KG1 (cell line): ENCODE results near the gene PALLD.

Experiments used
- DNase-seq: peaks from one replicate; lab custom pipeline; 2025; lab: John Stamatoyannopoulos, UW

PALLD gene

DNA sequence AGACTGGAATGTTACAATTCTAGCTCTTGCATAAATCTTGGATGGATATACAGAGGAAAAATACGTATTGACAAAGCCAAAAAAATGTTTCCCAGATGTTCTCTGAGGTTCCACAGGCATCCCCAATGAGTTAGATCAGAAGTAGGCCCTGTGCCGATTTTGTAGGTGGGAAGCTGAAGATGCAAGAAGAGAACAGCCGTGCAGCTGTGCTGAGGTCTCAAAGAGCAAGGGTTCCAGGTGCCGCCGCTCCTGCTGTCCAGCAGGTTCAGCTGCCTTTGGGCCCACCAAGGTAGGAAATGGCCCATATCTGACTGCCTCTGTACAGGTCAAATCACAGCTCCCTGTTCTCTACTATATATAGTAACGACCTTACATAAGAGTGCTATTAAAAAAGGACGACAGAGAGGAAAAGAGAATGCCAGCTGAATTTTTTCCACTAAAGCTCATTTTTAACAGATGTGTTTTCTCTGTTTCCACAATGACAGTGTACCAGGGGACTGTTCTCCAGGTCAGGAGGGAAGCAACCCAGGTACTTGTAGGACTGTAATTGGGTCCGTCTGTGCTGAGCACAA lies 357.6 kb downstream of the PALLD start:
- DNase-seq: no peak

GRCh38 chr4:168856312-168856711 lies 359.5 kb downstream of the PALLD start:
- DNase-seq: no peak

DNA sequence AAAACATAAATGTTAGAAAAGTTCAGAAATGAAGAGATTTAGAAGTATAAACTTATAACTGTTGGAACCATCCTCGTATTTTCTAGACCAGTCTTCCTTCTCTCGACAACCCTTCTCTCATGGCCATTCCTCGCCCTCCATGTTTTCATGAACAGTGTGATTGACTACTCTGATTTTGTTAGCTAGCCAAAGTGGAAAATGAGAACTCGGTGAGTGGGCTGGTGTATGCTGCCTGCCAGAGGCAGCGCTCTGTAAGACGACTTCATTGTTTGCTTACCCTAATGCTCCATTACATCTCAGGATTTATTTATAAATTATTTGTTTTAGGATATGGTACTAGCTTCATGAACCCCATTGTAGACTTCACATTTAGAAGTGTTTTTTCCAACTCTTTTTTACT lies 360.2 kb downstream of the PALLD start:
- no peak for DNase-seq

DNA sequence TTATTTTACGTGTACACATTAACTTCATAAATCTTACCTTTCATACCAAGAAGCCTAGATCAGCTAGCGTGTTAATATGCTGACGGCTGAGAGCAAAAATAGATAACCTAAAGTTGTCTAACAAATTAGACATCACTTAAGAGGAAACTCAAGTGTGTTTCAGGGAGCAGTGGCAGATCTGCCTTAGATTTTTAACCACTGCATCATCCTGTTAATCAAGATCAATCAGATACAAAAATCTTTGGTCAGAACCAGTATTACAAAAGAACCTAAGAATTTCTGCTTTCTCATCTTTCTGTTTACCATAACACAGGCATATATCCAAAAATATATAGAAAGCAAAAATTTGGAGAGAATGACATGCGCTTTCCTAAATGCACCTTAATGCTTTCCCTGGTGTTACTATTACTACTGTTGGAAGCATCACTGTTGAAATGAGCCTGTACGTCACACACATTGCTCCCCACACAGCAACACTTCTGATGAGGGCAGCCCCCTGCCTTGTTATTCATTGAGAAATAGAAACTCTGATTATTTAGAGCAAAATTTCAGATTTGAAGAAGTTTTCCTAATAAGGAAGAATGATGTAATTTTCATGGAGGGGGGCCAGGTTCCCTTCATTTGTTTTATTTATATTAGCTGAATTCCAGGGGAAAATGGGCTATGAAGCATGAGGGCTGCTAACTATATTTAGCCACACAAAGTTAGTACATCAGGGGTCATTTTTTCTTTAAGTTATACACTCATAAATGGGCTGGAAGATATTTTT lies 360.9 kb downstream of the PALLD start:
- no peak for DNase-seq

- no peak for DNase-seq
Measured at GRCh38 chr4:168859100-168859499, 362.2 kb downstream of the PALLD start.

DNA sequence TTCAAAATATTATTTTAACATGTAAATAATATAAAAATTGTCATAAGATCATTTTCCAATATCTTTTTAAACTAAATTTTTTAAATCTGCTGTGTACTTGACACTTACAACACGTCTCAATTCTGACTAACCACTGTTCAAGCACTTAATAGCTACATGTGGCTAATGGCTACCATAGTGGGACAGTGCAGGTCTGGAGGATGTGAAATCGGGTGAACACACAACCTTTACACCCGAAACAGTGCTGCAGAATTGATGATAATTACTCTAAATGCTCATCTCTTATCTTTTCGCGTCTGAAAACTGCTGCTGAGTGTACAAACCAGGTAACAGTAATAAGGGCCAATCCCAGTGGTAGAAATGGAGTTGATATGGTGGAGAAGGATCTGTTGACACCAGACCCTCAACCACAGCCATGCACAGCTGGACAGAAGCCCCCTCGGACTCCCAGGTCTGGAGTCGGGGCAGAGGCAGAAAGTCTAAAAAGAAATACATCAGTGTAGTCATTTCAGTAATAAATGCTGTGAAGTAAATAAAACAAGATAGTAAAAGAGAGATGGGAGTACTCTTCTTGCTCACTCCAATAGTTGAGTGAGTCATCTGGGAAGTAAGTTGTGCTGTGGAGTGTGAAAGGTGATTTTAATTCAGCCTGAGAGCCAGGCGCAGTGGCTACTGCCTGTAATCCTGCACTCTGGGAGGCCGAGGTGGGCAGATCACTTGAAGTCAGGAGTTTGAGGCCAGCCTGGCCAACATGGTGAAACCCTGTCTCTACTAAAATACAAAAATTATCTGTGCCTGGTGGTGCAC lies 363.2 kb downstream of the PALLD start:
- DNase-seq: no peak

GRCh38 chr4:168860827-168861226 lies 364.0 kb downstream of the PALLD start:
- no peak for DNase-seq

DNA sequence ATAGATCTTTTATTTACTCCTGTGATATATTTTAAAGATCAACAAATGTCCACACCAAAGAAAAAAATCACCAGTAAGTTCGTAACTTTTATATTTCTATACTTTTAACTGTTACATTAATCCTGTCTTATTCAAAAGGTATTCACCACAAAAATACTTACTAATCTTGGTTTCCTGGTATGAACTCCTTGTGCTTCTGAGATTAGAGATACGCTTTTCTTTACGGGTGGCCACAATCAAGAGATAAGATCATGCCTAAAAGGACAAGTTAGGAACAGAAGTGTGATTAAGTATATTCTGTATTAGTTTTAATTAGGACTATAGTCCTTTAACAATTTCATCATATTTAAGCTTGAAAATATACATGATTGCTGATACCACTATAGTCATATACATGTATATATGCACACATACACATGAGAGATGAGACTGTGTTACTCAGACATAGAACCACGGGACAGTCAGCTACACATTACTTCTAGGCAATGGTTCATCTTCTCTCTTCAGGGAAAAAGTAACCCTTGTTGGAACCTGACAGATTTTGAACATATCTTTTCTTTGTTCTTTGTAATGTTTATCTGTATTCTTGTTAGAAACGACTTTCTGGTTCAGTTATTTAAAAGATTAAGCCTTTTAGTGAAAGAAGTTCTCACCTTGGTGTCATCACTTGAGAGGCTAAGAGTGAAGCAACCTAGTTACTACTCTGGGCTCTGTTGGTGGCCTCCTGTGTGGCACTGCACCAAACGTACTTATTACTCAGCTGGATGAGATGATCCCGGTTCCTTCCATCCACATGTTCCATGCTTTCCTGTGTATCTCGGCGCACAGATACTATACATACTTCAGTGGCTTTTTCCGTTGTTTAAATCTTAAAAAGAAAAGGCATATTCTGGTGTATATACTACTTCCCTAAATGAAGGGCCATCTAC lies 367.1 kb downstream of the PALLD start:
- no peak for DNase-seq

- DNase-seq: no peak
Measured at GRCh38 chr4:168864821-168865541, 368.1 kb downstream of the PALLD start.

DNA sequence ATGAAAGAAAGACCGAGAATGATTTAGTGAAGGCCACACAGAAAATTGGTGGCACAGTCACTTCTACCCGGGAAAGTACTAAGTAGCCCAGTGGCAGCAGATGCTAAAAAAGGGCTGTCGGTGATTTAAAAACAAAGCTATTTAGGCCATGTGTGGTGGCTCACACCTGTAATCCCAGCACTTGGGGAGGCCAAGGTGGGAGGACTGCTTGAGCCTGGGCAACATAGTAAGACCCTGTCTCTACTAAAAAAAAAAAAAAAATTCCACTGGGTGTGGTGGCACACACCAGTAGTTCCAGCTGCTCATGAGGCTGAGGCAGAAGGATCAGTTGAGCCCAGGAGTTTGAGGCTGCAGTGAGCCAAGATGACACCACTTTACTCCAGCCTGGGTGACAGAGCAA lies 369.0 kb downstream of the PALLD start:
- DNase-seq: no peak

DNA sequence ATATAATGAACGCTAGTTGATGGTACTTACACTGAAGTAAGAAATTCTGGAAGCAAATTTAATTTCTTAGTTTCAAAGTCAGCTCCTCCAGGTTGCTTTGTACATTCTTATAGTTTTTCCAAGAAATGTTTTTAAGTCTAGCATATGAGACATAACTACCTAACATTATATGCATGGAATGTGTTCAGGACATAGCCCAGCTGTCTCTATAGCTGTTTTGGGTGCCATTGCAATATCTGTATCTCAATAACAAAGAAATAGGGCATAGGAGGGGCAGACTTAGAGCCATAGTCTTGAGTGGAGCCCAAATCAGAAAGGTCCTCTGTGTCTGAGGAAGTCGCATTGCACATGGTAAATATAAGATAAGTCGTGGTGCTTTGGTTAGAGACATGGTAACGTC lies 369.8 kb downstream of the PALLD start:
- no peak for DNase-seq

GRCh38 chr4:168867128-168867527 lies 370.3 kb downstream of the PALLD start:
- DNase-seq: no peak

DNA sequence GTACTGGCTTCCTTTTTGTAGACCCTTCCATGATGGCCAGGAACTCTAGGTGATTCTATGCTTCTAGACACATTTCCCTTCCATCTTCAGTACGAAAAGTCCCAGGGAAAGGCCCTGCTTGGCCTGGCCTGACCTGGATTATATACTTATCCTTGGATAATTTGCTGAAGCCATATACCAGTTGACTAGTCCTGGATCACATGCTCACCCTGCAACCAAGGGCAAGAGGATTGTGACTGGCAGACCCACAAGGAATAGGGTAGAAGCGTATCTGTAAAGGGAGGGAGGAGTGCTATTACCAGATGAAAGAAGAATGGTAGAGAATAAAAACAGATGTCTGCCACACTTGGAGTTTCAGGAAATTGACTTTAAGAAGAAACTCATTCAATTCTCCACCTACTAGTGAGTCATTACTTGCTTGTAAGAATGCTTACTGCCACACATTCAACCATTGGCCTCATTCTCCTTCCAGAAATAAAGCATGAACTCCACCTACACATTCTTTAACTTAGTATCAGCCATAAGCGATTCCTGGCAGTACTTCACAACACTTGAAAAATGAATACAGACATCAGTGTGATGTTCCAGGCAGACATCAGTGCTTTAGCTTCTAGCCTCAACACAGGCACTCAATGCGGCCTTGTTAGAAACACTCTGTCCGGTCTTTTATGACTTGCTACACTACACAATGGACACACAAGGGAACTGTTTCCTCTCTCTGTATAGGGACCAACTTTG lies 371.4 kb downstream of the PALLD start:
- DNase-seq: no peak

- DNase-seq: no peak
Measured at GRCh38 chr4:168868802-168869201, 371.9 kb downstream of the PALLD start.

- DNase-seq: no peak
Measured at GRCh38 chr4:168870004-168870403, 373.2 kb downstream of the PALLD start.

GRCh38 chr4:168871632-168872031 lies 374.8 kb downstream of the PALLD start:
- DNase-seq: no peak

- no peak for DNase-seq
Measured at GRCh38 chr4:168874083-168874482, 377.2 kb downstream of the PALLD start.

- DNase-seq: no peak
Measured at GRCh38 chr4:168876106-168876505, 379.3 kb downstream of the PALLD start.

- DNase-seq: no peak
Measured at GRCh38 chr4:168877511-168878491, 380.9 kb downstream of the PALLD start.
